Activated CD8-positive, alpha-beta memory T cell treated with anti-CD3 and anti-CD28 coated beads for 36 hours (primary cell): Measurements from ENCODE around the gene C3orf80. TPM values are rescaled to one million over a fixed set of nuclear protein-coding genes. Genes with fewer than 3 reads are reported as not detected.
"Not testable (repeated sequence)": the region's sequence is repeated elsewhere in the genome, so short reads cannot be mapped to it uniquely, and the experiment has no call there.

ENCODE experiments used
- CTCF ChIA-PET: fragments of 350-600 bp; sonication (Branson Sonifier 250); formaldehyde crosslinking; loops from one replicate; lab custom pipeline; 2021; ENCODE audit warnings: antibody characterized with exemption; lab: Charles Lee
- POLR2A ChIA-PET: fragments of 350-600 bp; sonication (Branson Sonifier 250); formaldehyde crosslinking; loops from one replicate; lab custom pipeline; 2021; ENCODE audit warnings: antibody characterized with exemption; lab: Charles Lee
- total RNA-seq, 2 experiments: library from RNA; stranded (reverse); gene quantifications; one replicate each; pipeline ENCODE4 v1.2.3, GENCODE V29; 2021

The C3orf80 gene
- total RNA-seq, 2 experiments from 2014 or later: 0.06 TPM; not detected in 1

DNA sequence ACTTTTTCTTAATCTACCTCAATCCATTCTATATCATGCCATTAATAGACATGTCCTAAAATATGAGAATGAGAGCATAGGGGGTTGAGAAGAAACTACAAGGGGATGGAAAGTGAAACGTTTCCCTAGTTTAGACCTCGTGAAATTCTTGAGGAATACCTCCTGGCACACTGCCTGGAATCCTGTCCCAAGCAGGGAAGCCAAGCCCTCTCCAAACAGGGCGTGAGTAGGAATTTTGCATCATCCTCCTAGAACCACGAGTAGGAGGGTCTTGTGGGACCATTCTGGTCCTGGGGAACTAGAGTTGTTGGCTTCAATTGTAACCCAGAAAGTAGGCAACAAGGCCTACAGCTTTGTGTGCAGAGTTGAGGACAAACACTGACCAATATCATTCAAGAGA, 19.6 kb upstream of the C3orf80 start:
- CTCF ChIA-PET: no interaction called here
- POLR2A ChIA-PET: no interaction called here

DNA sequence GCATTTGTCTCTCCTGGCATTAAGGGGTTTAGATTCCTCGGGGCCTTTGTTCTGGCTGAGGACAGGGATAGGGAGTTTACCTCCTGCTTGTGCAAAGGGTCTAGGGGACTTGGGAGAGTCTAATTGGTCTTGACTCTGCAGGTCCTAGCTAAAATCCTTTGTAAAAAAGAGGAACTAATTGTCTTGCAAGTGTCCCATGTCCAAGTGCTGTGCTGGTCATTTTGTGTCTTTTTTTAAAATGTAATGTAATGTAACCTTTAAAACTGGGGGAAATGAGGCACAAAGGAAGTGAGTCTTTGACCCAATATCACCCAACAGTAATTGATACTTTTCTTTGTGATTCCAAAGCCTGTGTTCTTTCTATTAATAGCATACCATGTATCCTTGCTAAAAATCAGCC, 14.9 kb upstream of the C3orf80 start:
- ChIA-PET POLR2A (no interaction called here), CTCF (no interaction called here)

DNA sequence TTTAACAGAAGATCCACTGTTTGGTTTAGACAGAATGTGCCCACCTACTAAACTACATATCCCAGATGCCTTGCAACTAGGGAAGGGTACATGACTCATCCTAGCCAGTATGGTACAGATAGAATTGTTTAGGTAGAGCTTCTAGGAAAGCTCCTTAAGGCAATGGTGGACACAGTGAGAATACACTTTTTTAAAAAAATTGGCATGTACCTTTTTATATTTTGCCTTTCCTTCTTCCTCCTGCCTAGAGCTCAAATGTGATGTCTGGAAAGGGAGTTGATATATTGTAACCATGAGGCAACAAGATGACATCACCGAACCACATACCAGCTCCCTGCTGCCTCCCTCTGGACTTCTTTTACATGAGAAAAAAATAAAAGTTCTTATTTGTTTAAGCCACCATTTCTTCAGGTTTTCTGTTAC, 14.4 kb upstream of the C3orf80 start:
- POLR2A ChIA-PET: no interaction called here
- CTCF ChIA-PET: no interaction called here

DNA sequence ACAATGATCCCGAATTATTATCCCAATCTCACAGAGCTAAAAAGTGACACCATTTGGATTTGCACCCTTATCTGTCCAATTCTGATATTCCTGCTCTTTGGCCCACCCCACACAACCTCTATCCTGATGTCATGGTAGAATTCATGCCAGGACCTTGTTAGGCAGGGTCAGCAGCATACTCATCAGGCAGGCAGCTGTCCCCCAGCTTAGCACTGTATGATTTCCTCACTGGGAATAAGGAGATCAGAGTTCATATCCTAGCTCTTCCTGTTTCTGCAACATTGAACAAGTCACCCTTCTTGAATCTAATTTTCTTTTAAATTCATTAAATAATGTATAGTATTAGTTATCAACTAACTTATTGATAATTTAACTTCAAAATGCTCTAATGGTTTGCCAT, 12.0 kb upstream of the C3orf80 start:
- ChIA-PET POLR2A (no interaction called here), CTCF (no interaction called here)

DNA sequence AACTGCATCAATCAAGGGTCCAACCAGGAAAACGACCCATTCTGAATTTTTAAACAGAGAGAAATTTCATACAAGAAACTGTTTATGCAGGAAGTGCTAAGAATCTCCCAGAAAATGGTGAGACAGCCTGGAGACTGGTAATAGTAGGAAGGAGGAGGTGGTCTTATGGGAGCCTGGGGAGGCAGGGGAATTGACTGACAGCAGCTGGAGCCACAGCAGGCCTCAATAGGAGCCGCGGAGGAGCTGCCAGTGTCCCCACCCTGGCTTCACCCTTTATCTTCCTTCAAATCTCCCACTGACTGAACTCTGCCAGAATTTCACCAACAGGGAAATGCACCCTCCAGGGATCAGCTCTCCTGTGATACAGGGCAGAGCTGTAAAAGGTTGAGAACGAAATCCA, 7.5 kb upstream of the C3orf80 start:
- CTCF ChIA-PET: no interaction called here
- POLR2A ChIA-PET: no interaction called here

DNA sequence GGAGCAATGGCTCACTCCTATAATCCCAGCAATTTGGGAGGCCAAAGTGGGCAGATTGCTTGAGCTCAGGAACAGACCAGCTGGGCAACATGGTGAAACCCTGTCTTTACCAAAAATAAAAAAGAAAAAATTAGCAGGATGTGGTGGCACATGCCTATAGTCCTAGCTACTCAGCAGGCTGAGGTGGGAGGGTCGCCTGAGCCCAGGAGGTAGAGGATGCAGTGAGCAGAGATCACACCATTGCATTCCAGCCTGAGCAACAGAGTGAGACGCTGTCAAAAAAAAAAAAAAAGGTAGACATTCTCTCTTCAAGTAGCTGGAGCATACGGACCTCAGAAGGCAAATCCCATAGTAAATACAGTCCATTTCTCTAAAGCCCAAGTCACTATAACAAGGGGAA, 7.1 kb upstream of the C3orf80 start:
- ChIA-PET CTCF (no interaction called here), POLR2A (no interaction called here)

DNA sequence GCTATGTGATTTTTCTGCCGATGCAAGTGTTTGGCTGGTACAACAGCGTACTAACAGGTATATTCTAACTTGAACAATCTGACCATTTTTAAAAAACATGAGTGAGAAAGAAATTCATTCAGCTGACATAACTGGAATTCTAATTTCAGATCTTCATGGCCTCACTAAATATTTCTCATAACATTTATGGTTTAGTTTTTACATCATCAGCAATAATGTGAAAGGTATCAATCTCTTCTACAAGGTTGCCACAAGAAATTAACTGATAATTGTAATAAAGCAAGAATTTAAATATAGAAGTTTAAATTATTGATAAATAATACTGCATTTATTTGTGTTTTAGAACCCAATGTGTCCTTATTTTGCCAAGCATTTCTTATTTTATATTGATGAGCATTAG, 5.2 kb upstream of the C3orf80 start:
- CTCF ChIA-PET: no interaction called here

DNA sequence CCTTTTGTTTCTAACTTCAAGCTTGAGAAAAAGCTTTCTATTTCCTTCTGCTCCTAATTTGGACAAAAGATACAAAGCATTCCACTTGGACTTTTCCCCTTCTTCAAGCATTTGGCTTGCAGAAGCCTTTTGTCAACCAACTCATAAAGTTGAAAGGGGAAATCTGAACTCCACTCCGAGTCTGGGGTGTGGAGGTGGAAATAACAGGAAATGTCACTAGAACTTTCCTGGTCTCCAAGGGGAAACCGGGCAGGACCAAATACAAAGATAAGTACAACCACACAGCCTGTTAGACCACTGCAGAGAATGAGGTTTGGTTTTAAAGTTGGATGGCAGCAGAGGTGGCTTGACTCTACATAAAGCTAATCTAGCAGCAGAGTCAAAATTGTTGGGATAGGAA, 4.2 kb upstream of the C3orf80 start:
- ChIA-PET CTCF (no interaction called here), POLR2A (no interaction called here)

More for the DNA sequence above, 5.2 kb upstream of the C3orf80 start:
- POLR2A ChIA-PET: no interaction called here

DNA sequence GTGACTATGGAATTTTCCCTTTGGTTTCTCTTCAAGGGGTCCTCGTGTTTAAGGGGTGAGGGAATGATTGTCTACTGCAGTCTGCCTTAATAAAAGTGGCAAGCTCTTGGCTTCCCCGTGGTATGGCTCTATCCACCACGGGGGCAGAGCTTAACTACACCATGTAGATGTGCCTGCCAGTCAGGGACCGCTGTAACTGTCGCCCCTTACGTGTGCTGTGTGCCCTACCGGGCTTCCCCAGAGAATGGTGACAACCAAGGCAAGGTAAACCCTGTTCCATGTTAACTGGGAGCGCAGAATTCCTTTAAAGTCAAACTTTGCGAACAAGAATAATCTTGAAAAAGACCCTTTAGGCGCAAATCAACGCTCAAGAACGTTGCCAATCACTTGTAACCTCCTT, 966 bp upstream of the C3orf80 start:
- CTCF ChIA-PET: no interaction called here
- POLR2A ChIA-PET: no interaction called here

DNA sequence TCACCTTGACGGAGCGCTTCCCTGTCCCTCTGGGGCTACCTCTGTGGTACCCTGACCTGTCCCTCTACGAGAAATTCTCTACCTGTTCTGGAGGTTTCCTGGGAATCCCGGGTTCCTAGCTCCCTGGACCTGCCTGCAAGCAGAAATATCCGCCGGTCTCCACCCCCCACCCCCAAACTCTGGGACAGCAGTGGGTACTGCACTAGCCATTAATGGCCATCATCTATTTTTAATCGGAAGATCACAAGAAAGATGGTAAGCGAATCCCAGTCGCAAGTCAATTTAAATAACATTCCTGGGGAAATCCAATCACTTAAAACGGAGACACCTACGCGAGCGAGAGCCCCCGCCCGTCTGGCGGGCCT, 429 bp upstream of the C3orf80 start:
- ChIA-PET POLR2A (no interaction called here), CTCF (interaction anchor here (1.5 kb wide), 1 partner anchor 192 kb away, joined by 5 read pairs; no protein-coding TSS in a partner anchor)

DNA sequence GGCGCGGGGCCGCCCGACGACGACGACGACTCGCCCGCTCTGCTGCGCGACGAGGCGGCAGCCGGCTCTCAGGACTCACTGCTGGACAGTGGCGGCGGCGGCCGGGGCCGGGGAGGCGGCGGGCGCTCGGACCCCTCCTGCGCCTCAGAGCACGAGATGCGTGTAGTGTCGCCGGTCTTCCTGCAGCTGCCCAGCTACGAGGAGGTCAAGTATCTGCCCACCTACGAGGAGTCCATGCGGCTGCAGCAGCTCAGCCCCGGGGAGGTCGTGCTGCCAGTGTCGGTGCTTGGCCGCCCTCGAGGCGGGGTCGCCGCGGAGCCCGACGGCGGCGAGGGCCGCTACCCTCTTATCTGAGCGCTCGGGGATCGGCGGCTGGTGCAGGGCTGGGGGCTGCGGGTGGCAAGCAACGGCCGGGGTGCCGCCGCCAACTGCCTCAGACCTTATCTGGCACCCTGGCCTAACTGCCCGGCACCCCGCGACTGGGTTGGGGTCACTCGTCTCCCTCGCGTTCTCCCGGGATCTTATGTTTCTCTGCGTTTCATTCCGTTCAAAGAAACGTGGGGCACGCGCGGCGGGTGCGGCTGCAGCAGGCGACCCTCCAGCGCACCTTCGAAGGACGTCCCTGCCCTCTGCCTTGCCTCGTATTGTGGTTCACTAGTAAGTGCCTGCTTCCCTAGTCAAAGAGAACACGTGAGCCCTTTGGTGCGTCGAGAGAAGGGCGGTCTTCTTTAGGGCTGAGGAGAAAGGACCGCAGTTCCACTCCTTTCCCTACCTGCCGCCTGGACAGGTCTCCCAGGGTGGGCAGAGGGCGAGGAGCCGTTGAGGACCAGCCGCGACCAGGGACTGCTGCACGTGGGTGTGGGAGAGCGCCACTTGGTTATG, 1.0 kb downstream of the C3orf80 start:
- POLR2A ChIA-PET: interaction anchor here (0.7 kb wide), 1 partner anchor 223 kb away, joined by 3 read pairs; the partner anchor contains the start of gene TRIM59
- CTCF ChIA-PET: interaction anchor here (1.5 kb wide), 1 partner anchor 194 kb away, joined by 5 read pairs; no protein-coding TSS in a partner anchor

DNA sequence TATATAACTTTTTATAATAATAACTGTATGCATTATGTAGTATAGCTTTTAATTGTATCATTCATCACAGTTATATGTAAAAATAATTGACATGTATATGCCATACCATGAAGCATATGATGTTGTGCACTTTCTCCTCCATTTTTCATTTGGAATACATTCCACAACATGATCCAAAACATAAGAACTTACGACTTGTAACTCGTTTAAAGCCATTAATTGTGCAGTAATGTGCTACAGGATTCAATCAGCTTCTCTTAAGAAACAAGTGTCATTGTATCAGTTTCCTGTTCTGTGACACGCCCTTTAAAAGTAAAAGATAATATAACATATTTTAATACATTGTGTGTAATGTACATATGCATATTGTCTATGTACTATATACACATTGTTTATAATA, 2.2 kb downstream of the C3orf80 start:
- ChIA-PET POLR2A (no interaction called here), CTCF (no interaction called here)

DNA sequence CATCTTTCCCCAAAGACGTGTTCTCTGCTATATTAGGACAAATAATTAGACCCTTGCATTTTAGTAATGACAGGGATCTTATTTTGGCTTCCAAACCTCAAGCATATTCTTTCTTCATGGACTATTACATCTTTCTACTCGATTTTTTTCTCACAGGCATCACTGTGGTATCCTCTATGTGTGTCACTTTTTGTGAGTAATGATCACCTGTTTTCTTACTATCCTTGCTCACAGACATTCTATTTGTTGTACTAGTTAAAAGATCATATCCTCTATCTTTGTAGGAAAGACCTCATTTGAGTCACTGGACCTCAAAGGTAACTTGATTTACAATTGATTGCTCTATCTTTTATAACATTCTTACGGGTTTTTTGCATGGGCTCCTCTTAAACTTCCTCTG, 6.8 kb downstream of the C3orf80 start:
- ChIA-PET POLR2A (no interaction called here), CTCF (no interaction called here)

DNA sequence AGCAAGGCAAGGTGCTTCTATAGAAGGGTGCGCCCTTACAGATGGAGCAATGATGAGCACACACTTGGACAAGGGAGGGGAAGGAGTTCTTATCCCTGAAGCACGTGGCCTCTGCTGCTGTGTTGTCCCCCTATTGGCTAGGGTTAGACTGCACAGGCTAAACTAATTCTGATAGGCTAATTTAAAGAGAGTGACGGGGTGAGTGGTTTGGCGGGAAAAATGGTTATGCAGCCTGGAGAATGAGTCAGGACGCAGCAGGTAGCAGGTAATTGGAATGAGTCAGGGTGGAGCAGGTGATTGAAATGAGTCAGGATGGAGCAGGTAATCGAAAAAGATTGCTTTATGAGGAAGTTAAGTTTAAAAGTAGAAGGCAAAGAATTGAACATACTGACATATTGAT, 15.5 kb downstream of the C3orf80 start:
- CTCF ChIA-PET, POLR2A ChIA-PET: not testable (repeated sequence)

DNA sequence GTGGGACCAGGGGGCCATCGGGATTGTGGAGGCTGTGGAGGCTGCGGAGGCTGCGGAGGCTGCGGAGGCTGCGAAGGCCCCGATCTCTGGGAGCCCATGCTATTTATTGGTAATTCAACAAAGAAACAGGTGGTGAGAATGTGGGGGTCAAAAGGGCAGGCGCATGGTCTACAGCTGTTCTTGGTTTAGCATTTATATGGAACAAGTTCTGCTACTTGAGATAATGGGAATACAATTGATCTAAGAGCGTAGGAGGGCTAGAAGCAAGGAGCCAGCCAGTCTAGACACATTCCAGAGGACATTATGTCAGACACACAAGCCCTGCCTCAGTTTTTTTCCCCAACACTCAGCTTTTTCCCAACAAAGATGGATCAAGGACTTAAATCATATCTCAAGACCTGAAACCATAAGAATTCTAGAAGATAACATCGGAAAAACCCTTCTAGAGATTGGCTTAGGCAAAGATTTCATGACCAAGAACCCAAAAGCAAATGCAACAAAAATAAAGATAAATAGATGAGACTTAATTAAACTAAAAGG, 20.1 kb downstream of the C3orf80 start:
- ChIA-PET CTCF (no interaction called here), POLR2A (no interaction called here)

DNA sequence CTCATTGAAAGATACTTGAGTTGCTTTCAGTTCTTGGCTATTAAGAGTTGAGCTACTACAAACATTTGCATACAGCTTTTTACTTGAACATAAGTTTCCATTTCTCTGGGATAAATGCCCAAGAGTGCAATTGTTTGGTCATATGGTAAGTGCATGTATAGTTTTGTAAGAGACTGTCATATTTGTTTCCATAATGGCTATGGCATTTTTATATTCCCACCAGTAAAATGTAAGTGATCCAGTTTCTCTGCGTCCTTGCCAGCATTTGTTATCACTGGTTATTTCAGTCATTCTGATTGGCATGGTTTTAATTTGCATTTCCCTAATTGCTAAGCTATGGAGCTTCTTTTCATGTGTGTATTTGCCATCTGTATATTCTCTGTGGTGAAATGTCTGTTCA, 22.5 kb downstream of the C3orf80 start:
- POLR2A ChIA-PET: no interaction called here
- CTCF ChIA-PET: no interaction called here

DNA sequence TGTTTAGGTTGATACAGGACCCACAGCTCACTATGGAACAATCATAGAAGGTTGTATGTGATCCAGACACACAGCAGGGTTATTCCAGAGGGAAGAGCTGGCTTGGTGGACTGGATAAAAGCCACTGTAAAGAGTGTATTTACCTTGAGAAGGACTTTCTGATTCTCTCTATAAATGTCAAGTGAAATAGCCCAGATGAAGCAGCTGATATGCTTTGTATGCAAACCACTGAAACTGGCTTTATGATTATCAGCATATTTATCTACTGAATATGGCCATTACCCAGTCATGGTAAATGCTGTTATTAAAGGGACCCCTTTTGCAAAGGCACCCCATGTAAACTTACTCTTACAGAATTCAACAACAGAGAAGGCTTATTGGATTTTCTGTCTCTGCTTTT, 28.1 kb downstream of the C3orf80 start:
- ChIA-PET CTCF (no interaction called here), POLR2A (no interaction called here)

DNA sequence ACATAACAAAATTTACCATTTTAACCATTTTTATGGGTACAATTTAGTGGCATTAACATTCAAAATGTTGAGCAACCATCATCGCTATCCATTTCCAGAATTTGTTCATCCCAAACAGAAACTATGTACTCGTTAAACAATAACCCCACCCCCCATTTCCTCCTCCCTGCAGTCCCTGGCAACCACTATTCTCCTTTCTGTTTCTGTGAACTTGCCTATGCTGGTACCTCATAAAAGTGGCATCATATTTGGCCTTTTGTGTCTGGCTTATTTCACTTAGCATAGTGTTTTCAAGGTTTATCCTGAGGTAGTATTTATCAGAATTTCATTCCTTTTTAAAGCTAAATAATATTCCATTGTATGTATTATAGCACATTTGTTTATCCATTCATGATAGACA, 32.4 kb downstream of the C3orf80 start:
- ChIA-PET POLR2A (no interaction called here), CTCF (no interaction called here)

DNA sequence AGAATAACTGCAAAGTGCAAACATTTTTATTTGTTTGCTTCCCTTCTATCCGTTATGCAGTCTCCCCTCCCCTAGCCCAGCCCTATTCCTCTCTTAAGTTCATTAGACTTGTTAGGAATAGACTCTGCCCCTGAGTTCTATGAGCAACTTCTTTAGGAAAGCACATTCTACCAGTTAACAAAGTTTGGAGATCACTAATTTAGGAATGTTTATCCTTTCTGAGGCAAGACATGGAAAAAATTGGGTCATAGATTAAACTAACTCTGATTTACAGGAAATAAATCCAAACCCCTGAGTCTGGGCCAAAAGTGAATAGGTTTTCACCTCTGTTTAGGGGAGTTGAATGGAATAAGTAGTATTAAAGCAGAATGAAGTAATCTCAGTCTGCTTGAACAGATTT, 34.4 kb downstream of the C3orf80 start:
- ChIA-PET POLR2A (no interaction called here), CTCF (no interaction called here)

DNA sequence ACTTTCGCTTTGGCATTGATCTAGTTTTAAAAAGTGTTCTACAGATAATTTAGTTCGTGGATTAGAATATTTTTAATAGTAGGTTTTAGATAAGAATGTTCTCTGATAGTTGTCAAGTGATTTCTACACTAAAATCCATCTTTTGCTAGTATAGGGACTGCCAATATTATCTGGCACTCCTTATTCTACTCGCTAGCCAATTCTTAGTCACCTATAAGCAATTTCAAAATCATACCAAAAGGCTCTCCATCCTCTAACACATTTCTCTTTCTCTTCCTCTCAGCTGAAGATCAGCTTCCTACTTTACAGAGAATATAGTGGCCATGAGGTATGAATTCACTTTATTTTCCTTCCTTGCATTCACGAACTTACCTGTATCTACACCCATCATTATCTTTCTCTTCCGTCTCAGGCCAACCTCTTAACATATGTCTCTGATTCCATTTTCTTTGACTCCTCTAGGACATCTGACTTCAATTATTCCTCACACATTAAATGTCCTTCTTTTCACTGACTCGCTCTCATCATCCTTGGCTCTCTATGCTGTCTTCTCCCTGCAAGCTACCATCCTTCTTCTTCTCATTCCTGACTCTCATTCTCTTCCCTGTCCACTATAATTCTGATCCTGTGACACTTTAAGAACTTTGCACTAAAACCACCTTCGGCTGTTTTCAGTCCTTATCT, 35.5 kb downstream of the C3orf80 start:
- CTCF ChIA-PET: no interaction called here
- POLR2A ChIA-PET: no interaction called here

DNA sequence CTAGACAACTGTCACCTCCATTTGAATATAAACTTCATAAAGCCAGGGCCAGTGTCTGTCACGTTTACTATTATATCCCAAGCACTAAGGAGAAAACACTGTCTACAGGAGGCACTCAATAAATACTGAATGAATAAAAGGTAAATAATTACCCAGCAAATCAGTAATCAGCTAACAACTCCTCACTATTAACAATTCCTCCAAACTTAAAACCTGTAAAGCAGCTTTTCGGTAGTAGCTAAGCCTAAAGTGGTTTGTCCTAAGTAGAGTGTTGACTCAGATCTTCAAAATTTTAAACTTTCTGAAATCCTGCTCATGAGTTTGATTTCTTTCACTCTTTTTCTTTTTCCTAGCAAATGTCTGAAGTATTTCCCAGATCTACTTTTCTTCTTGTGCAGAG, 39.9 kb downstream of the C3orf80 start:
- ChIA-PET CTCF (no interaction called here), POLR2A (no interaction called here)
